Nephron (organoid): Measurements from ENCODE around the gene NINJ1.

ENCODE experiments used
- H3K27ac Mint-ChIP-seq, 3 experiments: 2 replicates each; pipeline ENCODE4 v1.8.0; 2020; ENCODE audit warnings: mixed read lengths in 3 of 3, mild to moderate bottlenecking in 2 of 3, moderate library complexity in 1 of 3
- H3K27me3 Mint-ChIP-seq: 2 replicates; pipeline ENCODE4 v1.8.0; 2021; ENCODE audit warnings: low read depth, mild to moderate bottlenecking, moderate library complexity, mixed read lengths
- H3K36me3 Mint-ChIP-seq: 2 replicates; pipeline ENCODE4 v1.8.0; 2020; ENCODE audit warnings: low read depth, mixed read lengths
- H3K4me1 Mint-ChIP-seq: 2 replicates; pipeline ENCODE4 v1.8.0; 2020; ENCODE audit warnings: mixed read lengths
- H3K4me3 Mint-ChIP-seq, 3 experiments: 2 replicates each; pipeline ENCODE4 v1.8.0; 2020; ENCODE audit warnings: mild to moderate bottlenecking in 3 of 3, mixed read lengths in 3 of 3, moderate library complexity in 2 of 3
- H3K9me3 Mint-ChIP-seq: 2 replicates; pipeline ENCODE4 v1.8.0; 2020; ENCODE audit warnings: mixed read lengths
- TF ChIP-seq, protein P1 (sequence below), 3 experiments: fragments of 200-600 bp; sonication (generic); IDR thresholded peaks; one replicate each; pipeline ENCODE4 v1.5.0; 2021; ENCODE audit warnings: antibody characterized with exemption in 3 of 3; ENCODE audit not compliant: unreplicated experiment in 3 of 3

The NINJ1 gene, protein sequence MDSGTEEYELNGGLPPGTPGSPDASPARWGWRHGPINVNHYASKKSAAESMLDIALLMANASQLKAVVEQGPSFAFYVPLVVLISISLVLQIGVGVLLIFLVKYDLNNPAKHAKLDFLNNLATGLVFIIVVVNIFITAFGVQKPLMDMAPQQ

DNA sequence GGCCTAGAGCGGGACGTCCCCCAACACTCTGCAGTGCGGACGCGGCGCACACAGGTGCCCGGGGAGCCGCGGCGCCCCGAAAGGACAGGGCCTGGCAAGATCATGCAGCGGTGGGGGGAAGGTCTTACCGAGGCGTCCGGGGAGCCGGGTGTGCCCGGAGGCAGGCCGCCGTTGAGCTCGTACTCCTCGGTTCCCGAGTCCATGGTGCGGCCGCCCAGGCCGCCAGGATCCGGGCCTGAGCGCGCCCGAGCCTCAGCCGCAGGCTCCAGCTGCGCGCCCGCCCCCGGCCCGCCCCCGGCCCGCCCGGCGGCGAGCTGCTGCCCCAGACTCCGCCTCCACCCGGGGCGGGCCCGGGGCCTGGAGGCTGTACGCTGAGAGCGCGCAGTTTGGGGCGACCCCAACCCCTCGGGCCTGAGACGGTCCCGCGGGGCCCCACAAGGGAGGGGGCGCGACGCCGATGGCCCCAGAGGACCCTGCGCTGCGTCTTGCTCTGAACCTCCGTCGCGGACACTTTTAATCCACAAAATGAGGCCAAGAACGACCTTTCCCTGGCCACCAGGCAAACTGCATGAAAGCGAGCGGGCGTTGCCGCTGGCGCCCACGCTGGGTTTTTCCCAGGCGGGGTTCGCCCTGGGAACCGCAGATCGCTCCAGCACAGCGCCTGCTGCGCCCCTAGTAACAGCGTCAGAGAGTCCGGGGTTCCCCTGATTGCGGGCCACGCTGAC is at the start of gene NINJ1:
Gene NINJ1 (minus strand): TSS at position 237 of the 725 bp plus-strand sequence. CDS start 34 bp downstream, at position 203.
- H3K4me1 Mint-ChIP-seq = peaks cover 23% of the 10 kb centered on the region
- peak within 1 kb of the TSS; percentile 80 to 93 (median 92) for H3K27ac Mint-ChIP-seq
- H3K27me3 Mint-ChIP-seq = peaks cover 5% of the 10 kb centered on the region
- H3K9me3 Mint-ChIP-seq = no peaks in the 10 kb centered on the region
- peak within 1 kb of the TSS; percentile 85 to 90 (median 89) for H3K4me3 Mint-ChIP-seq
- H3K36me3 Mint-ChIP-seq = no peaks in the 10 kb centered on the region
- TF ChIP-seq, protein P1, sequence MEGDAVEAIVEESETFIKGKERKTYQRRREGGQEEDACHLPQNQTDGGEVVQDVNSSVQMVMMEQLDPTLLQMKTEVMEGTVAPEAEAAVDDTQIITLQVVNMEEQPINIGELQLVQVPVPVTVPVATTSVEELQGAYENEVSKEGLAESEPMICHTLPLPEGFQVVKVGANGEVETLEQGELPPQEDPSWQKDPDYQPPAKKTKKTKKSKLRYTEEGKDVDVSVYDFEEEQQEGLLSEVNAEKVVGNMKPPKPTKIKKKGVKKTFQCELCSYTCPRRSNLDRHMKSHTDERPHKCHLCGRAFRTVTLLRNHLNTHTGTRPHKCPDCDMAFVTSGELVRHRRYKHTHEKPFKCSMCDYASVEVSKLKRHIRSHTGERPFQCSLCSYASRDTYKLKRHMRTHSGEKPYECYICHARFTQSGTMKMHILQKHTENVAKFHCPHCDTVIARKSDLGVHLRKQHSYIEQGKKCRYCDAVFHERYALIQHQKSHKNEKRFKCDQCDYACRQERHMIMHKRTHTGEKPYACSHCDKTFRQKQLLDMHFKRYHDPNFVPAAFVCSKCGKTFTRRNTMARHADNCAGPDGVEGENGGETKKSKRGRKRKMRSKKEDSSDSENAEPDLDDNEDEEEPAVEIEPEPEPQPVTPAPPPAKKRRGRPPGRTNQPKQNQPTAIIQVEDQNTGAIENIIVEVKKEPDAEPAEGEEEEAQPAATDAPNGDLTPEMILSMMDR (IDR thresholded peaks at IDR 0.05; ENCODE audit: unreplicated experiment in 3 of 3) = no peak

DNA sequence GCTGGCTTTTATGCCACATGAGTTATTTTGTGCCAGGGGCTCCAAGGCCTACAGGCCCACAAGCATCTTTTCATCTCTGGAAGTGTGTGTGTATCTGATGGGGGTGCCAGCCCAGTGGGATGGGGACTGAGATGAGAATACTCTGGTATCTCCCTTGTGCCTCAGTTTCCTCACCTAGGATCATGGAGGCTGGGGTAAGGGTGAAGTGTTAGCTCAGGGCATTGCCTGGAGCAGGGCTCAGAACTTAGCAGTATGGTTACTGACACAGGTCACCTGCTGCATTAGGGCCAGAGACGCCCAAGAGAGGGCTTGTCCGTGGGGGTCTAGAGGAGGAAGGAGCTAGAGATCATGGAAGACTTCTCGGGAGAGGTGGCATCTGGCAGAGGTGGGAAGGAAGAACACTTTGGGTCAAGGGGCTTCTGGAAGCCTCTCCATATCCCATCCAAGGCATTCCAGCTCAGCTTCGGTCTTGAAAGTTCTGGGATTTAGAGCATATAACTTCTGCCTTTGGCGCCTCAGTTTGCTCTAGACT is 49.1 kb upstream of the NINJ1 start:
- peaks cover 54% of the 10 kb centered on the region for H3K27me3 Mint-ChIP-seq
- TF ChIP-seq, protein P1 (IDR thresholded peaks at IDR 0.05; ENCODE audit: unreplicated experiment in 3 of 3) = no peak
- no peaks in the 10 kb centered on the region for H3K36me3 Mint-ChIP-seq
- H3K4me3 Mint-ChIP-seq = peak overlapping the region; percentile 78 to 85 (median 81)
- H3K9me3 Mint-ChIP-seq = no peaks in the 10 kb centered on the region
- peak overlapping the region in 2 of 3 experiments; percentile 46 to 54 for H3K27ac Mint-ChIP-seq
- H3K4me1 Mint-ChIP-seq = peaks cover 28% of the 10 kb centered on the region

DNA sequence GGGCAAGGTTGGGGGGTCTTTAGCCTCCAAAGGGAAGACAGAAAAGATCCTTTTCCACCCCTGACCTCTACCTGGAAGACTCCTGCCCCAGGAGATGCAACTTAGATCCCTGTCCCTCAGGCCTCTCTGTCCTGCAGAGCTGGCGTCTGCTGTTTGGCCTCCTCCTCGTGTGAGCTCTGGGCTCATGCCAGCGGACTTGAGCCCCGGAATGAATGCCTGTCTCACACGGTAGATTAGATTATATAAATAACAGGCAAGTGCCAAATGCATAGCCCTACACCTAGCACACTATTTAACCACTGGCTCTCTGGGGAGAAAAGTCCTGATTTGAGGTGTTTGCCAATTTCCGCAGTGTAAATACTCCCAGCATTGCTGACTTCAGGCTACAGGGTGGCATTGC is 48.5 kb upstream of the NINJ1 start:
- Mint-ChIP-seq H3K9me3 (no peaks in the 10 kb centered on the region), H3K4me1 (peaks cover 25% of the 10 kb centered on the region)

GRCh38 chr9:93181672-93182435 is 47.8 kb upstream of the NINJ1 start:
- H3K27me3 Mint-ChIP-seq = peaks cover 50% of the 10 kb centered on the region
- no peaks in the 10 kb centered on the region for H3K36me3 Mint-ChIP-seq
- H3K9me3 Mint-ChIP-seq = no peaks in the 10 kb centered on the region
- TF ChIP-seq, protein P1 (IDR thresholded peaks at IDR 0.05; ENCODE audit: unreplicated experiment in 3 of 3) = no peak
- H3K27ac Mint-ChIP-seq = no peak overlapping the region
- peaks cover 17% of the 10 kb centered on the region for H3K4me1 Mint-ChIP-seq
- peak overlapping the region; percentile 15 to 81 (median 41) for H3K4me3 Mint-ChIP-seq

More for the DNA sequence above, 48.5 kb upstream of the NINJ1 start:
- Mint-ChIP-seq H3K36me3 (no peaks in the 10 kb centered on the region), H3K4me3 (peak overlapping the region; percentile 78 to 85 (median 81)), H3K27me3 (peaks cover 53% of the 10 kb centered on the region), H3K27ac (no peak overlapping the region)
- TF ChIP-seq, protein P1 (IDR thresholded peaks at IDR 0.05; ENCODE audit: unreplicated experiment in 3 of 3) = no peak

GRCh38 chr9:93180938-93181337 is 46.9 kb upstream of the NINJ1 start:
- H3K36me3 Mint-ChIP-seq = no peaks in the 10 kb centered on the region
- TF ChIP-seq, protein P1 (IDR thresholded peaks at IDR 0.05; ENCODE audit: unreplicated experiment in 3 of 3) = no peak
- no peak overlapping the region for H3K27ac Mint-ChIP-seq
- H3K9me3 Mint-ChIP-seq = no peaks in the 10 kb centered on the region
- H3K27me3 Mint-ChIP-seq = peaks cover 50% of the 10 kb centered on the region
- peaks cover 8% of the 10 kb centered on the region for H3K4me1 Mint-ChIP-seq
- H3K4me3 Mint-ChIP-seq = no peak overlapping the region
